Subcutaneous adipose tissue (tissue), 4 donors: ENCODE data around the gene NR6A1. TPM values are rescaled to one million over a fixed set of nuclear protein-coding genes. Genes with fewer than 3 reads are reported as not detected.

Experiments used
- CTCF ChIP-seq: fragments of 450-650 bp; IDR thresholded peaks from one replicate; pipeline ENCODE4 v1.5.1; 2016; ENCODE audit warnings: low read depth, mild to moderate bottlenecking, control low read depth, antibody characterized with exemption, moderate library complexity
- total RNA-seq, 4 donors: library from RNA; depleted of rRNA; stranded (reverse); fragments of >200 nt; gene quantifications; one replicate each; pipeline ENCODE4 v1.1.0, GENCODE V29; 2016

NR6A1 gene
- total RNA-seq, 4 donors from 2014 or later, result 0.65 to 4.4 (median 1.6) TPM

DNA sequence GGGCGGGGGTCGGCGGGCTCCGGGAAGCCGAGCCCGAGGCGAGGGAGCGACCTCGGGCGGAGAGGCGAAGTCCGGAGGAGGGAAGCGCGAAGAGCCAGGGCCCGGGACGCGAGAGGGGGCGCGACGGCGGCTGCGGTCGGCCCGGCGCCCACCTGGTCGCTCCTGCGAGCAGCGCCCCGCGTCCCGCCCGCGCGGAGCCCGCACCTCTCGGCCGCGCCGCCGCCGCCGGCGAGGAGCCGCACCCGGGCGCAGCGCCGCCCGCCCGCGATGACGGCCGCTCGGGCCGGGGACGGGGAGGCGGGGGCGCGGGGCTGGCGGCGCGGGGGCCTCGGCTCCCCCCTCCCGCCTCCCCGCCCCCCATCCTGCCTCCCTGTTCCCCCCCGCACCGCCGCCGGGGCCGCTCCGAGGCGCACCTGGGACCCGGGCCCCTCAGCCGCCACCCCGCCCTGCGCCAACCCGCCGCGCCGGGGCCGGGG, 266.5 kb downstream of the NR6A1 start:
- no peak for TF ChIP-seq CTCF

DNA sequence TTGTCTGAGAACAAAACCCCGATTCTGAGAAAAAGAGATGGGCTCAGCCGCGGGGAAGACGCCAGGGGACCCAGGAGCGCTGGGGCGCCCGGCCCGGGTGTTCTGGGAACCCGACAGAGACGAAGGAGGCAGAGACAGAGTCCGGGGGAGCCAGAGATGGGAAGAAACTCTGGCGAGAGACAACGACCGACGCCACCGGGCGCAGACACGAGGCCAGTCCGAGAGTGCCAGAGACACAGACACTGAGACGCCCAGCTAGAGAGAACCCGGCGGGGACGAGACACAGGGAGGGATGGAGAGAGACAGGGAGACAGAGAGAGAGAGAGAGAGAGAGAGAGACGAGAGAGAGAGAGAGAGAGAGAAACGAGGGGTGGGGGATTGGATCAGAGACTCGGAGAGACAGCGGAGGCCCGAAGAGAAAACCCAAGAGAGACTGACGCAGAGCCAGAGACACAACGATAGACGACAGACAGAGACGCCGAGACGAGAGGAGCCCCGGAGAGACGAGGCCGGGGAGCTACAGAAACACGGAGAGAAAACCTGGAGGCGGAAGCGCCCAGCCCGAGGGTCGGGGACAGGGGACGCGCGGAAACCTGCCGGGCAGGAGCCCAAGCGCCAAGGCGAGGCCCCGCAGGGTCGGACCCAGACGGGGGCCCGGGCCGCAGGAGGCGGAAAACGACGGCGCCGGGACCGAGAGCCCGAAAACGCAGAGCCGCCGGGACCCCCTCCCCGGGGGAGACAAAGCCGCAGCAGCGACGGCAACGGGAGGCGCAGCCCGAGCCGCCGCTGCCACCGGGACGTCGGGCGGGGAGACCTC, 267.2 kb downstream of the NR6A1 start:
- TF ChIP-seq CTCF, result no peak

GRCh38 chr9:124502711-124503702, 268.1 kb downstream of the NR6A1 start:
- no peak for TF ChIP-seq CTCF

GRCh38 chr9:124501771-124502320, 269.3 kb downstream of the NR6A1 start:
- no peak for TF ChIP-seq CTCF

DNA sequence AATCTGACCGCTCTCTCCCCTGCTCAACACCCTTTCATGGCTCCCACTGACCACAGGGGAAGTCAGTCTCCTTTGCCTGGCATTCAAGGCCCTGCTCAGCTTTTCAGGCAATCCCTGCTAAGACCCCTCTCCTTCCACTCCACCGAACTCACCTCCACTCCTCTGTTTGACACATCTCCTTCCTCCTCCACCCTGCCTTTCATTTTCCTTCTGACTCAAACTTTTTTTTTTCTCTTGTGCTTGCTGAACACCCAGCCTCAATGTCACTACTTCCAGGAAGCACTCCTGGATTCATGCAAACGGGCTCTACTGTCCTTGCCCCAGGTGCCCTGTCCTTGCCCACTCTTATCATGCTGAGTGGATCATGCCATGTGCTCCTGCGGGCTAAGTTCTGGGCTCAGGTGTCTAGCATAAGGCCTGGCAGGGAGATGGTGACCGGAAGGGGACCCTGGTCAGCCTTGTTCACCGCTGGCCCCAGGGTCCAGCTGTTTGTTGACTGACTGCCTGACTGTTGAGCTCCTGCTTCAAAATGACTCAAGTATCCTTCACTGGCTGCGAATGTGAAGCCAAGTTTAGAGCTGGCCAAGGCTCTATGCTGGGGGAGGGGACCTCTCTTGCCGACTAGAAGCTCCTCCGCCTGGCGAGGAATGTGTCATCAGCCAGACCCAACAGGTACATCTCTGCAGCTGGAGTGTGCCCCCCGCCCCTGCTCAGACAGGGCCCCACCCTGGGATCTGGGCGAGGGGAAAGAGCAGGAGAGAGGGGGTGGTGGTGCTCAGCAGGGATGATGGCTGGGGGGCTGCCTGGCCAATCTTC, 270.1 kb downstream of the NR6A1 start:
- no peak for TF ChIP-seq CTCF

DNA sequence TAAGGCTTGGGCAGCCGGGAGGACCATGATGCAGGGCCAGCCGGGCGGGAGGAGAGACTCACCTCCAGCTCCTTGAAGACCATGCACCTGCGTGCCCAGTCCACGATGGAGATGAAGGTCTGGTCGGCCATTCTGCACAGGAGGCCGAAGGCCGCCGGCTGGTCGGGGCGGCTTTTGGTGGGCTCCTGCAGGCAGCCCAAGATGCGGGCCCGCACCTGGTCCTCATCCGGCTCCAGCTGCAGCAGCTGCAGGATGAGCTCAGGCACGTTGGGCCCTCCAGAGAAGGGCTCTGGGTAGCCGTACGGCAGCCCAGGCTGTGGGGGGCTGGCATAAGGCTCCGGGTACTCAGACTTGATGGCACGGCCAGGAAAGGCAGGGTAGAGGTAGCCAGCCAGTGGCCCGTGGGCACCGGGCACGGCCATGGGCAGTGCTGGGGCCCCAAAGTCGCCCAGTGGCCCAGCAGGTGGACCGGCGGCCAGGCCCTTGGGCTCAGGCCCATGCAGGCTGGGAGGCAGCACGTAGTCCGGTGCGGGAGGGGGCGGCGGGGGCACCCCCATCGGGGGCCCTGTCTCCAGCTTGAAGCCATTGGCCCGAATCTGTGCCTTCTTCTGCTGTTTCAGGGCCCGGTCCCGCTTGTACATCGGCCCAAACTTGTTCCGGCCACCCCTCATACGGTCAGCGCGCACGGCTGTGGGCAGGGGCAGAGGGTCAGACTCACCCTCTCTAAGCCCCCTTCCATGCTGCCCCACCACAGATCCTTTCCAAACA, 270.9 kb downstream of the NR6A1 start:
- TF ChIP-seq CTCF, result no peak
